HL-60 (cell line): ENCODE results near the gene EPYC.

Source experiments
- DNase-seq, 2 experiments: peaks; one replicate each; pipeline ENCODE4 v3.0.0-alpha.2; 2010 to 2020; ENCODE audit warnings: low read depth in 1 of 2, low spot score in 1 of 2
- H3K27ac ChIP-seq: fragments of 250-450 bp; sonication (Bioruptor Pico); replicated peaks from 2 replicates; pipeline ENCODE4 v1.5.1; 2020; ENCODE audit warnings: mild to moderate bottlenecking, moderate library complexity
- H3K27me3 ChIP-seq: fragments of 250-450 bp; sonication (Bioruptor Pico); 2 replicates; pipeline ENCODE4 v1.5.1; 2021; ENCODE audit warnings: mild to moderate bottlenecking, moderate library complexity; ENCODE audit not compliant: insufficient read depth, poor library complexity, severe bottlenecking
- H3K4me3 ChIP-seq: replicated peaks from 2 replicates; pipeline ENCODE4 v1.5.1; 2011; ENCODE audit warnings: mild to moderate bottlenecking, control low read depth, low read length; ENCODE audit not compliant: insufficient read depth
- CTCF ChIP-seq: IDR thresholded peaks from one replicate; pipeline ENCODE4 v1.5.1; 2011; ENCODE audit warnings: low read length, control low read depth, inconsistent platforms; ENCODE audit not compliant: insufficient read depth
- GABPA ChIP-seq: IDR thresholded peaks from 2 replicates; pipeline ENCODE4 v1.6.1; 2012; ENCODE audit warnings: low read depth
- POLR2AphosphoS5 ChIP-seq: IDR thresholded peaks from 2 replicates; pipeline ENCODE4 v1.6.1; 2012; ENCODE audit warnings: low read depth
- REST ChIP-seq: IDR thresholded peaks from 2 replicates; pipeline ENCODE4 v1.6.1; 2012; ENCODE audit warnings: low read depth; ENCODE audit not compliant: insufficient replicate concordance
- SPI1 ChIP-seq: IDR thresholded peaks from 2 replicates; pipeline ENCODE4 v1.6.1; 2012; ENCODE audit warnings: low read depth, mild to moderate bottlenecking, borderline replicate concordance

Gene EPYC

GRCh38 chr12:91009319-91009950 lies 4.7 kb upstream of the EPYC start:
- DNase-seq: no peak
- no peak overlapping the region for H3K4me3 ChIP-seq

DNA sequence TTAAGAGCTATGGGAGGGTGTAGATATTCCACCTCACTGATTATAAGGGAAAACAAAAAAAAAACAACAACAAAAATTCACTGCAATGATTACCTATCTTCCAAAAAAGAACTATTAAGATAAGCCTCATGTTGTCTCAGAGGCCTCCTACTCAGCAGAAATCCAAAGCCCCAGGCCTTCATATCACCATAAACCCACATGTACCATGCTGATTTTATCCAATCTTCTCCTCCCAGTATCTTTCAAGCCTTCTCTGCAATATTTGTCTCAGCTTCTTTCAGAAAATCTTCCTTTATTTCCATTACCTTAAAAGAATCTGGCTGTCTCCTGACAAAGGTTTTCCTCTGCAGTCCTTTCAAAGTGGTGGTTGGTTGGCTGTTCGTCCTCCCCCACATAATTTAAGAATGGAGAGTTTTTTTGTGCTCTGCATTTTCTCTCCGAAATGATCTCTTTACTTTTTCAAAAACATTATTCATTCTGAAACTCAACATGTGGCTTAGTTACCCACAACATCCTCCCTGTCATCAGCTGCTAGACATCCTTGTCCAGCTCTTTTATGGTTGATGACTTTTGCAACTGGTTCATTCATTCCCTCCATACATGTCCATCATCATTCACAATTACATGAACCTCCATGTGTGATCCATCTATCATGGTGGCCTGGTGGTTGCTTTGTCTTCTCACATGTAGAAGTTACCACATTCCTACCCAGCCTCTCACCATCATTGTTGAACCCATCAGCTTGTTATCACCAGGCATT lies 2.9 kb upstream of the EPYC start:
- Histone ChIP-seq H3K27ac (no peak overlapping the region), H3K27me3 (no peaks in the 10 kb centered on the region), H3K4me3 (no peak overlapping the region)
- TF ChIP-seq SPI1 (no peak), REST (no peak)
- DNase-seq: no peak

More at GRCh38 chr12:91009319-91009950, 4.7 kb upstream of the EPYC start:
- H3K27me3 ChIP-seq: no peaks in the 10 kb centered on the region
- TF ChIP-seq REST: no peak
- no peak for TF ChIP-seq SPI1
- no peak for TF ChIP-seq CTCF
- TF ChIP-seq POLR2AphosphoS5: no peak
- TF ChIP-seq GABPA: no peak
- H3K27ac ChIP-seq: no peak overlapping the region

GRCh38 chr12:91003737-91004136 lies 1.0 kb downstream of the EPYC start:
- Histone ChIP-seq H3K27me3 (no peaks in the 10 kb centered on the region), H3K27ac (no peak overlapping the region), H3K4me3 (no peak overlapping the region)
- DNase-seq: no peak
- no peak for TF ChIP-seq GABPA

GRCh38 chr12:91001306-91001705 lies 3.5 kb downstream of the EPYC start:
- TF ChIP-seq POLR2AphosphoS5: no peak
- no peak for TF ChIP-seq SPI1
- no peak for TF ChIP-seq CTCF
- TF ChIP-seq REST: no peak
- TF ChIP-seq GABPA: no peak
- DNase-seq: no peak
- Histone ChIP-seq H3K27ac (no peak overlapping the region), H3K4me3 (no peak overlapping the region), H3K27me3 (no peaks in the 10 kb centered on the region)
